PC-9 (cell line): ENCODE data around the gene HOXA5. TPM values are rescaled to one million over a fixed set of nuclear protein-coding genes. Genes with fewer than 3 reads are reported as not detected.

Experiments used
- BruUV-seq: library from RNA; stranded (reverse); fragments of 400-500 nt; replicated peaks from 2 replicates; lab custom pipeline; 2021; lab: Mats Ljungman, UMichigan
- CTCF ChIA-PET: fragments of 300-600 bp; sonication (Branson Sonifier 250); formaldehyde crosslinking; loops from one replicate; lab custom pipeline; 2022; ENCODE audit warnings: antibody characterized with exemption; lab: Charles Lee
- POLR2A ChIA-PET: fragments of 300-600 bp; sonication (Branson Sonifier 250); formaldehyde crosslinking; loops from one replicate; lab custom pipeline; 2022; ENCODE audit warnings: antibody characterized with exemption; ENCODE audit not compliant: unreplicated experiment; lab: Charles Lee
- DNase-seq, 2 experiments: peaks; one replicate each; pipeline versions ENCODE4 v3.0.0 to v3.0.0-alpha.2; 2015 to 2022; ENCODE audit warnings: mixed read lengths in 1 of 2
- H2AFZ ChIP-seq: fragments of 200-600 bp; sonication (generic); 2 replicates; pipeline ENCODE4 v1.8.1; 2017; ENCODE audit warnings: antibody characterized with exemption
- H3F3A ChIP-seq: fragments of 200-600 bp; sonication (generic); 2 replicates; pipeline ENCODE4 v1.8.1; 2017; ENCODE audit warnings: antibody characterized with exemption, mild to moderate bottlenecking, low read depth; ENCODE audit not compliant: insufficient read depth
- H3K27ac ChIP-seq: fragments of 200-600 bp; sonication (generic); 2 replicates; pipeline ENCODE4 v1.6.1; 2016; ENCODE audit warnings: mixed run types
- H3K27me3 ChIP-seq: fragments of 200-600 bp; sonication (generic); 2 replicates; pipeline ENCODE4 v1.6.1; 2016; ENCODE audit warnings: low read depth, mixed run types; ENCODE audit not compliant: insufficient read depth
- H3K36me3 ChIP-seq: fragments of 200-600 bp; sonication (generic); 2 replicates; pipeline ENCODE4 v1.6.1; 2016; ENCODE audit warnings: low read depth, mixed run types
- H3K4me1 ChIP-seq: fragments of 200-600 bp; sonication (generic); replicated peaks from 2 replicates; pipeline ENCODE4 v1.6.1; 2016; ENCODE audit warnings: mixed run types; ENCODE audit not compliant: insufficient read depth
- H3K4me2 ChIP-seq: fragments of 200-600 bp; sonication (generic); 2 replicates; pipeline ENCODE4 v1.6.1; 2017; ENCODE audit warnings: mixed run types
- H3K4me3 ChIP-seq: fragments of 200-600 bp; sonication (generic); 2 replicates; pipeline ENCODE4 v1.6.1; 2016; ENCODE audit warnings: mixed run types
- H3K79me2 ChIP-seq: fragments of 200-600 bp; sonication (generic); 2 replicates; pipeline ENCODE4 v1.6.1; 2017; ENCODE audit warnings: low read depth, mixed run types
- H3K9me2 ChIP-seq: fragments of 200-600 bp; sonication (generic); 2 replicates; pipeline ENCODE4 v1.8.1; 2017; ENCODE audit warnings: mild to moderate bottlenecking; ENCODE audit not compliant: insufficient read depth
- H3K9me3 ChIP-seq: fragments of 200-600 bp; sonication (generic); 2 replicates; pipeline ENCODE4 v1.8.1; 2016; ENCODE audit warnings: low read depth; ENCODE audit not compliant: insufficient read depth
- H4K20me1 ChIP-seq: fragments of 200-600 bp; sonication (generic); 2 replicates; pipeline ENCODE4 v1.8.1; 2017; ENCODE audit not compliant: insufficient read depth
- CTCF ChIP-seq: fragments of 200-600 bp; sonication (generic); conservative IDR thresholded peaks from 2 replicates; pipeline ENCODE4 v1.6.1; 2017; ENCODE audit warnings: mixed run types, antibody characterized with exemption, mild to moderate bottlenecking, moderate library complexity
- EZH2 ChIP-seq: fragments of 200-600 bp; sonication (generic); IDR thresholded peaks from 2 replicates; pipeline ENCODE4 v1.8.0; 2017; ENCODE audit warnings: antibody characterized with exemption, low read depth
- intact Hi-C: fragments of 100-400 bp; cut with micrococcal nuclease; formaldehyde crosslinking; loops from one replicate; pipeline ENCODE4 v1.10.0; 2022; ENCODE audit not compliant: unreplicated experiment
- total RNA-seq: library from RNA; stranded (reverse); gene quantifications from 2 replicates; pipeline ENCODE4 v1.2.3, GENCODE V29; 2021

The HOXA5 gene
- total RNA-seq, 1 experiment from 2014 or later = 1.0 TPM

GRCh38 chr7:27165089-27165995 is 21.9 kb upstream of the HOXA5 start, which contains the start of gene HOXA9:
Gene HOXA9 (minus strand): TSS chr7:27165537. CDS start chr7:27165457, 80 bp downstream.
- Histone ChIP-seq H3K4me3 (no peak within 1 kb of the TSS), H3K36me3 (no peaks in the 10 kb centered on the region), H3K4me1 (peaks cover 14% of the 10 kb centered on the region), H3K27me3 (no peaks in the 10 kb centered on the region), H3K9me2 (no peaks in the 10 kb centered on the region), H2AFZ (no peak within 1 kb of the TSS), H3K27ac (no peak within 1 kb of the TSS), H3F3A (peaks cover 28% of the 10 kb centered on the region), H4K20me1 (no peaks in the 10 kb centered on the region), H3K9me3 (no peaks in the 10 kb centered on the region), H3K4me2 (no peak within 1 kb of the TSS), H3K79me2 (no peaks in the 10 kb centered on the region)
- ChIA-PET CTCF (no interaction called here), POLR2A (interaction anchor here (0.5 kb wide), 1 partner anchor 333 kb away, joined by 7 read pairs; no protein-coding TSS in a partner anchor)
- no TSS peak for BruUV-seq
- TF ChIP-seq EZH2 = no peak
- TF ChIP-seq CTCF = no peak
- intact Hi-C loops = loop anchor here (10.0 kb wide), 1 partner anchor 929 kb away; no protein-coding TSS in a partner anchor
- DNase-seq = no peak

- TF ChIP-seq CTCF (no peak), EZH2 (no peak)
- H2AFZ ChIP-seq = no peak overlapping the region
- H3K27ac ChIP-seq = no peak overlapping the region
- H3K36me3 ChIP-seq = no peaks in the 10 kb centered on the region
- no peak for DNase-seq
- H3K9me3 ChIP-seq = no peaks in the 10 kb centered on the region
- H4K20me1 ChIP-seq = no peaks in the 10 kb centered on the region
- CTCF ChIA-PET = no interaction called here
- POLR2A ChIA-PET = no interaction called here
- no TSS peak for BruUV-seq
- intact Hi-C loops = loop anchor here (5.0 to 10.0 kb wide), 3 partner anchors 930 to 1597 kb away; no protein-coding TSS in a partner anchor
- no peak overlapping the region for H3K4me3 ChIP-seq
- H3K4me2 ChIP-seq = no peak overlapping the region
- 0 out of 2 replicates have a peak, but pooled peaks cover 11% of the 10 kb centered on the region for H3K4me1 ChIP-seq
- no peaks in the 10 kb centered on the region for H3K27me3 ChIP-seq
- H3F3A ChIP-seq = peaks cover 28% of the 10 kb centered on the region
- H3K79me2 ChIP-seq = no peaks in the 10 kb centered on the region
- H3K9me2 ChIP-seq = no peaks in the 10 kb centered on the region
Observed at GRCh38 chr7:27164367-27165088, 21.0 kb upstream of the HOXA5 start.

GRCh38 chr7:27164045-27164366 is 20.5 kb upstream of the HOXA5 start:
- no TSS peak for BruUV-seq
- H2AFZ ChIP-seq = no peak overlapping the region

More at GRCh38 chr7:27164045-27164366, 20.5 kb upstream of the HOXA5 start:
- Histone ChIP-seq H3K4me2 (no peak overlapping the region), H3K79me2 (no peaks in the 10 kb centered on the region), H3F3A (peaks cover 28% of the 10 kb centered on the region), H3K36me3 (no peaks in the 10 kb centered on the region), H3K4me3 (no peak overlapping the region), H3K27ac (no peak overlapping the region), H3K9me2 (no peaks in the 10 kb centered on the region), H3K4me1 (0 out of 2 replicates have a peak, but pooled peaks cover 9% of the 10 kb centered on the region), H4K20me1 (no peaks in the 10 kb centered on the region), H3K27me3 (no peaks in the 10 kb centered on the region), H3K9me3 (no peaks in the 10 kb centered on the region)
- ChIA-PET CTCF (no interaction called here), POLR2A (no interaction called here)
- intact Hi-C loops = loop anchor here (5.0 to 10.0 kb wide), 3 partner anchors 931 to 1597 kb away; no protein-coding TSS in a partner anchor
- TF ChIP-seq EZH2 (no peak), CTCF (no peak)
- DNase-seq = no peak
